ENCODE measurements around the gene SLC24A3.

Gene SLC24A3

DNA sequence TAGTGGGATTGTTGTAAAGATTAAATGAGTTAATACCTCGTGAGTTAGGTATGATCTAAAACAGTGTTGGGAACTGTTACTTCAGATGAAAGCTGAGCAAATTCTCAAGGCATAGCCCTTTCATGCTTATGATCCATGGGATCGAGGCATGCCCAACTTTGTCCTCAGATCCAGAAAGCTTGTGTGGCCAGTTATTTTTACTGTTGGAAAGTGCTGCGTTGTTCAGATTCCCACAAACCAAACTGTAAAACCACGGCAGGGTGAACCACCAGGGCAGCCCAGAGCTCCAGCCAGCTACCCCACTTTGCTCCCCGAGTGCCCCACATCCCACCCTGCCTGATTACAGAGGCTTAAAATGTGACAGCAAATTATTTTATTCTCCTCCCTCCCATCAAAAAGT is 406.3 kb downstream of the SLC24A3 start:
- Histone ChIP-seq H2AFZ (ENCODE audit: low read depth, low read length) (no peak overlapping the region), H3K4me2 (ENCODE audit: low read length) (no peak overlapping the region), H3K27ac (ENCODE audit: low read length) (no peak overlapping the region), H3K9me3 (ENCODE audit: insufficient read depth, low read length) (no peaks in the 10 kb centered on the region), H3K36me3 (replicated peaks; ENCODE audit: low read depth, low read length) (no peaks in the 10 kb centered on the region), H3K4me3 (ENCODE audit: low read length) (no peak overlapping the region), H3K9ac (ENCODE audit: low read length) (no peak overlapping the region), H4K20me1 (ENCODE audit: insufficient read depth, low read length) (no peaks in the 10 kb centered on the region), H3K4me1 (ENCODE audit: low read length) (no peaks in the 10 kb centered on the region), H3K79me2 (ENCODE audit: low read length) (no peaks in the 10 kb centered on the region), H3K27me3 (ENCODE audit: low read depth, low read length) (peaks cover 58% of the 10 kb centered on the region)
- no peak for TF ChIP-seq EZH2phosphoT487 (IDR thresholded peaks at IDR 0.05; ENCODE audit: low read depth)
- TF ChIP-seq, protein P1, sequence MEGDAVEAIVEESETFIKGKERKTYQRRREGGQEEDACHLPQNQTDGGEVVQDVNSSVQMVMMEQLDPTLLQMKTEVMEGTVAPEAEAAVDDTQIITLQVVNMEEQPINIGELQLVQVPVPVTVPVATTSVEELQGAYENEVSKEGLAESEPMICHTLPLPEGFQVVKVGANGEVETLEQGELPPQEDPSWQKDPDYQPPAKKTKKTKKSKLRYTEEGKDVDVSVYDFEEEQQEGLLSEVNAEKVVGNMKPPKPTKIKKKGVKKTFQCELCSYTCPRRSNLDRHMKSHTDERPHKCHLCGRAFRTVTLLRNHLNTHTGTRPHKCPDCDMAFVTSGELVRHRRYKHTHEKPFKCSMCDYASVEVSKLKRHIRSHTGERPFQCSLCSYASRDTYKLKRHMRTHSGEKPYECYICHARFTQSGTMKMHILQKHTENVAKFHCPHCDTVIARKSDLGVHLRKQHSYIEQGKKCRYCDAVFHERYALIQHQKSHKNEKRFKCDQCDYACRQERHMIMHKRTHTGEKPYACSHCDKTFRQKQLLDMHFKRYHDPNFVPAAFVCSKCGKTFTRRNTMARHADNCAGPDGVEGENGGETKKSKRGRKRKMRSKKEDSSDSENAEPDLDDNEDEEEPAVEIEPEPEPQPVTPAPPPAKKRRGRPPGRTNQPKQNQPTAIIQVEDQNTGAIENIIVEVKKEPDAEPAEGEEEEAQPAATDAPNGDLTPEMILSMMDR (IDR thresholded peaks at IDR 0.05; ENCODE audit: low read depth, low read length), result no peak

DNA sequence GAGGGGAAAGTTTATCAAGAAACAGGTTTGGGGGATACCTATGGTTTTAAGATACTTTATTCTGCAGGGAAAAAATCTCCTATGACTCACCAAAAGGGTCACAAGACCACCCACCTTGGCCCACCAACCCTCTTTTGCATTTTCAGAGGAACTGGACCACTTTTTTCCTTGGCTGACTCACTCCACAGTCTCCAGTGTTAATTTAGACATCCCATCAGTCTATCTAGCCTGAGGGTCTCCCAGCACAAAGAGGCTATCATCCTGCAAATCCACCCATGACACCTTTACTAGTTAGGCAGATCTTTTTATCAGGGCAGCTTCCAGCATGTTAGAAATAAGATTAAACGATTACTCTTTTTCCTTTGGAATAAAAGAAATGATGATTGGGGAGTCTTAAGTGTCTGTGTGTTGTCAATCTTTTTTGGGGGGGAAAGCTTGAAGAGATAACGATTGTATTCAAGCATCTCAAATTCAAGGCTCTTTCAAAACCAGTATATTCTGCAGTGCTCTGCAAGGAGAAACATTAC is 407.5 kb downstream of the SLC24A3 start:
- TF ChIP-seq, protein P1 (IDR thresholded peaks at IDR 0.05; ENCODE audit: low read depth, low read length), result no peak
- no peak for TF ChIP-seq EZH2phosphoT487 (IDR thresholded peaks at IDR 0.05; ENCODE audit: low read depth)
- Histone ChIP-seq H4K20me1 (ENCODE audit: insufficient read depth, low read length) (no peaks in the 10 kb centered on the region), H3K4me2 (ENCODE audit: low read length) (no peak overlapping the region)

DNA sequence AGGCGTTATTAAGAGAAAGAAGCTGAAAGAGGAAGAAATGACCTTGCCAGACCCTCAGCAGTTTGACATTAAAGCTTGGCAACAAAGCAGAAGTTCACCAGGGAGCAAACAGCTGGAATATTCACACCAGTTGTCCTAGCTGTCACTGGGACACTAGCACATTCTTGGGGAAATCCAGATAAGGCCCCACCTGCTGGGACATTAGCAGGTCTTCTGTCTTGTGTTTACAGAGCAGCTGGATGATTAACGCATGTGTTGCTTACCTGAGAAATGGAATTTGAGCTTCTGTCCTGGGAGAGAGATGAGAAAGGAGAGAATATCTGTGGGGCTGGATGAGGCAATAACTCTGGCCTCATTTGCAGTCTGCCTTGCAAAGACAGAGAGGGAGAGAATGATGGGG is 408.0 kb downstream of the SLC24A3 start:
- no peaks in the 10 kb centered on the region for H3K79me2 ChIP-seq (ENCODE audit: low read length)
- H4K20me1 ChIP-seq (ENCODE audit: insufficient read depth, low read length), result no peaks in the 10 kb centered on the region
- TF ChIP-seq, protein P1 (IDR thresholded peaks at IDR 0.05; ENCODE audit: low read depth, low read length), result no peak
- no peak for TF ChIP-seq EZH2phosphoT487 (IDR thresholded peaks at IDR 0.05; ENCODE audit: low read depth)
- H3K27me3 ChIP-seq (ENCODE audit: low read depth, low read length), result peaks cover 64% of the 10 kb centered on the region
- H3K4me3 ChIP-seq (ENCODE audit: low read length), result no peak overlapping the region
- no peak overlapping the region for H2AFZ ChIP-seq (ENCODE audit: low read depth, low read length)
- H3K9ac ChIP-seq (ENCODE audit: low read length), result no peak overlapping the region
- H3K36me3 ChIP-seq (replicated peaks; ENCODE audit: low read depth, low read length), result no peaks in the 10 kb centered on the region
- H3K4me1 ChIP-seq (ENCODE audit: low read length), result no peaks in the 10 kb centered on the region
- no peak overlapping the region for H3K4me2 ChIP-seq (ENCODE audit: low read length)
- H3K27ac ChIP-seq (ENCODE audit: low read length), result no peak overlapping the region
- no peaks in the 10 kb centered on the region for H3K9me3 ChIP-seq (ENCODE audit: insufficient read depth, low read length)

More for the DNA sequence above, 407.5 kb downstream of the SLC24A3 start:
- Histone ChIP-seq H3K27ac (ENCODE audit: low read length) (no peak overlapping the region), H3K9ac (ENCODE audit: low read length) (no peak overlapping the region), H3K4me3 (ENCODE audit: low read length) (no peak overlapping the region), H3K36me3 (replicated peaks; ENCODE audit: low read depth, low read length) (no peaks in the 10 kb centered on the region), H3K4me1 (ENCODE audit: low read length) (no peaks in the 10 kb centered on the region), H3K27me3 (ENCODE audit: low read depth, low read length) (peaks cover 64% of the 10 kb centered on the region), H2AFZ (ENCODE audit: low read depth, low read length) (no peak overlapping the region), H3K79me2 (ENCODE audit: low read length) (no peaks in the 10 kb centered on the region), H3K9me3 (ENCODE audit: insufficient read depth, low read length) (no peaks in the 10 kb centered on the region)

DNA sequence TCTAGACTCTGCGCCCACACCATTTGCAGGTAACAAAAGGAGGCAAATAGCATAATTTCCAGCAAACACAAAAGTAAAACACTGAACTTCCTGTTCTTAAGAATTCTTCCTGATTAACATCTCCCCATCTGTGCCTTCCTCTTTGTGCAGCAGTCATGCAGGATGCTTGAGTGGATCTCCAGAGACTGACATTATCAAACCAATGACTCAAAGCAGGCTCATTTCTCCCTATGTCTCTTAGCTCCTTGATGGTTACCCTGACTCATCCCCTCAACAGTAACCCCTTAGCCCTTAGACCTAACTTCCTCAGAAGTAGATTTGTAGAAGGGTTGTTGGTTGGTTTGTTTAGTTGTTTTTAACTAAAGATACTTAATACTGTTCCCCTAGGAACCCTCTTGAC is 408.6 kb downstream of the SLC24A3 start:
- no peaks in the 10 kb centered on the region for H3K36me3 ChIP-seq (replicated peaks; ENCODE audit: low read depth, low read length)
- H3K79me2 ChIP-seq (ENCODE audit: low read length), result no peaks in the 10 kb centered on the region
- H3K4me3 ChIP-seq (ENCODE audit: low read length), result no peak overlapping the region
- no peak overlapping the region for H3K27ac ChIP-seq (ENCODE audit: low read length)
- no peak overlapping the region for H3K4me2 ChIP-seq (ENCODE audit: low read length)
- H3K27me3 ChIP-seq (ENCODE audit: low read depth, low read length), result peaks cover 62% of the 10 kb centered on the region
- no peaks in the 10 kb centered on the region for H3K4me1 ChIP-seq (ENCODE audit: low read length)
- H3K9ac ChIP-seq (ENCODE audit: low read length), result no peak overlapping the region
- no peaks in the 10 kb centered on the region for H4K20me1 ChIP-seq (ENCODE audit: insufficient read depth, low read length)
- no peaks in the 10 kb centered on the region for H3K9me3 ChIP-seq (ENCODE audit: insufficient read depth, low read length)
- H2AFZ ChIP-seq (ENCODE audit: low read depth, low read length), result no peak overlapping the region
- TF ChIP-seq EZH2phosphoT487 (IDR thresholded peaks at IDR 0.05; ENCODE audit: low read depth), result no peak
- TF ChIP-seq, protein P1 (IDR thresholded peaks at IDR 0.05; ENCODE audit: low read depth, low read length), result no peak
